HG02571 (cell line): ENCODE measurements around the gene DTNA.
"Not testable (repeated sequence)": the region's sequence is repeated elsewhere in the genome, so short reads cannot be mapped to it uniquely, and the experiment has no call there.

Experiments used
- ATAC-seq: cut with Tn5 transposase; IDR thresholded peaks from one replicate; pipeline ENCODE4 v1.9.1; 2021; ENCODE audit warnings: mild to moderate bottlenecking, moderate library complexity; ENCODE audit not compliant: unreplicated experiment

Gene DTNA

DNA sequence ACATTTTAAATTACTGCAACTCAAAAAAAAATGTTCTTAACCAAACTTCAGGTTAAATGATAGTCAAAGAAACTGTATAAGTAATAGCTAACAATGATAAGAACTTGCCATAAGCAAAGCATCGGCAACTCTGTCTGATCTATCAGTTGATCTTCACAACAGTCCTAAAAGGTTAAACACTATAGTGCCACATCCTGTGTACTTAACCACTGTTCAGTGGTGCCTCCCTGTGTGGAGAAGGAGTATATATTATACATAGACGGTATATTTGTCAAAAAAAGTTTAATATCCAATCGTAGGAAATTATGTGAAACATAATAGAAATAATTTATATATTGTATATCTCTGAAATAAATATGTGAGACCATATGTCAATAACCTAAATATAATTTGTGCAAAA, 13.0 kb downstream of the DTNA start:
- ATAC-seq = no peak

DNA sequence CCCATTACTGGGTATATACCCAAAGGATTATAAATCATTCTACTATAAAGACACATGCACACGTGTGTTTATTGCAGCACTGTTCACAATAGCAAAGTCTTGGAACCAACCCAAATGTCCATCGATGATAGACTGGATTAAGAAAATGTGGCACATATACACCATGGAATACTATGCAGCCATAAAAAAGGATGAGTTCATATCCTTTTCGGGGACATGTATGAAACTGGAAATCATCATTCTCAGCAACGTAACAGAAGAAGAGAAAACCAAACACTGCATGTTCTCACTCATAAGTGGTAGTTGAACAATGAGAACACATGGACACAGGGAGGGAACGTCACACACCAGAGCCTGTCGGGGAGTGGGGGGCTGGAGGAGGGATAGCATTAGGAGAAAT, 15.6 kb downstream of the DTNA start:
- ATAC-seq = not testable (repeated sequence)

DNA sequence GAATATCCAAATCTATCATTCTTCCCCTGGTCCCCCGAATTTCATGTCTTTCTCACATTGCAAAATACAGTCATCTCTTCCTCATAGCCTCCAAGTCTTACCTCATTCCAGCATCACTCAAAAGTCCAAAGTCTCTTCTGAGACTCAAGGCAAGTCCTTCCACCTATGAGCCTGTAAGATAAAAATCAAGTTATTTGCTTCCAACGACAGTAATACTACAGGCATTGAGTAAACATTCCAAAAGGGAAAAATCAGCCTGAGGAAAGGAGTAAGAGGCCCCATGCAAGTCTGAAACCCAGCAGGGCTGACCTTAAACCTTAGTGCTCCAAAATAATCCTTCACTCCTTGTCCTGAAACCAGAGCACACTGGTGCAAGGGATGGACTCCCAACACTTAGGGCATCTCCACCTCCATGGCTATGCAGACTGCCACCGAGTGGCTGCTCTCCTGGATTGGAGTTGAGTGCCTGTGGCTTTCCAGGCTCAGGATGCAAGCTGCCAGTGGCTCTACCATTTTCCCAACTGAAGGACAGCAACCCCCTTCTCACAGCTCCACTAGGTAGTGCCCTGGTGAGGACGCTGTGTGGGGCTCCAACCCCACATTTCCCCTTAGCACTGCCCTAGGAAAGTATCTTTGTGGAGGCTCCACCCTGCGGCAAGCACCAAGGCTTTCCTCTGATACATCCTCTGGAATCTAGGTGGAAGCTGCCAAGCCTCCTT, 16.3 kb downstream of the DTNA start:
- no peak for ATAC-seq

GRCh38 chr18:34729264-34729663, 19.2 kb downstream of the DTNA start:
- no peak for ATAC-seq

GRCh38 chr18:34729740-34730355, 19.8 kb downstream of the DTNA start:
- ATAC-seq = no peak

DNA sequence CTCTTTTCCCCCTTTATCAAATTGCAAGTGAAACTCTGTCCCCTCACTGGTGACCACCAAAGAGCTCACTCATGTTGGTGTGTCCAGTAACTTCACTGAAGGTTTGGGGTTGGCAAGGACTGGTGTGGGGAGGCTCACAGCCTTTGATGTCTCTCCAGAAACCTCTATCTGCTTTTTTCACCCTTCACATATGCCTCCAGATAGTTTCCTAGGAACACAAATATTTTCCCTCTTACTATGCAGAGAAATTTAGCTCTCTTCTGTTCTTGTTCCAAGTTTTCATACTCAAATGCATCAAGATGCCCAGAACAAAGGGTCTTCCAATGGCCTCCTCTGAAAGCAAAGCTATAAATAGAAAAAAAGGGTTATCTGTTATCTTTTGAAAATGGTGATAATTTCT, 20.7 kb downstream of the DTNA start:
- ATAC-seq = no peak

- no peak for ATAC-seq
Measured at GRCh38 chr18:34734056-34734455, 24.0 kb downstream of the DTNA start.

- ATAC-seq = not testable (repeated sequence)
Measured at GRCh38 chr18:34734526-34734925, 24.4 kb downstream of the DTNA start.

- ATAC-seq = no peak
Measured at GRCh38 chr18:34738175-34738894, 28.2 kb downstream of the DTNA start.

DNA sequence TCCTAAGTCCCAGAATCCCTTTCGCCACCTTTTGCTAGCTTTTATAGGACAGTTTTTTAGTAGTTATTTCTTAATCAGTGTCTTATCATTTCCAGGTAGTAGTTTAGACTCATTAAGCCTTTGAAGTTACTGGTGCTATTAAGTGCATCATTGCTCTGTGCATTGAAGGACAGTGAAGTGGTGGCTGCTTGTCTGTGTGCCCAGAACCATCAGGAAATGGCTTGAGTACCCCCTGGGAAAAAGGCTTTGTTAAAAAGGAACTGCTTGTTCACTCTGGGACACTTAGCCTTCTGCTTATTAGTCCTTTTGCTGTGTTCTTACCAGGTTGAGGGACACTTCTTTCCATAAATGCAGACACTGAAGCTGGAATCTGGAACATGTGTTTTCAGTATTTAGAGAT, 30.0 kb downstream of the DTNA start:
- no peak for ATAC-seq

DNA sequence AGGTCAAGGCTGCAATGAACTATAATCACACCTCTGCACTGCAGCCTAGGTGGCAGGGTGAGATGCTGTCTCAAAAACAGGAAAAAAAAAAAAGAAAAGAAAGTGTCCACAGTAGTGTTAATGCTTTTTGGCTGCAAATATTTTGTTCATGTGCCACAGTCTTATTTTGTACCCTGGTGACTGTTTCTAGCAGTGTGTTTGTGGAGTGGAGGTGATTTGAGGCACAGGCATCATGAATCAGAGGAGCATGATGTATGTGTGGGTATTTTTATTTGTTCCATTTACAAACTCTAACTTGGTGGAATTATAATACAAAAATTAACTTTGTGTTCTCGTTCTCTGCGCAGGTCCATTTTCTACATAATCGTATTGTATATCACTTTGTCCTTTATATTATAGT, 30.6 kb downstream of the DTNA start:
- ATAC-seq = no peak

DNA sequence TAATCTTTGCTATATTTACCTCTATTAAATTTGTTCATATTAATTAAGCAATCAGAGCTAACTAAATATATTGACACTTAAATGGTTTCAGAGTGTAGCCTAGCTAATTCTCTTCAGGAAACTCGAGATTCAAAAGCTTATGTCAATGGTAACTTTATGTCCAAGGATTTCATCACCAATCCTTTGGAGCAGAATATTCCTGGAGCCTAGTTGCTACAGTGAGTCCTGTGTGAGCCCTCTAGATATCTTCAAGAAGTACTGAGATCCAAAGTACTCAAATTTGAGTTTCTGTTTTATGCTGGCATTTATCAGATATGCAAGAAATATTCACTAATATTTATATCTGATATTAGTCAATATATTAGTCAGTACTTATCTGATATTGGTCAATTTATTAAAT, 31.3 kb downstream of the DTNA start:
- no peak for ATAC-seq

- ATAC-seq = no peak
Measured at GRCh38 chr18:34742891-34743341, 32.8 kb downstream of the DTNA start.

DNA sequence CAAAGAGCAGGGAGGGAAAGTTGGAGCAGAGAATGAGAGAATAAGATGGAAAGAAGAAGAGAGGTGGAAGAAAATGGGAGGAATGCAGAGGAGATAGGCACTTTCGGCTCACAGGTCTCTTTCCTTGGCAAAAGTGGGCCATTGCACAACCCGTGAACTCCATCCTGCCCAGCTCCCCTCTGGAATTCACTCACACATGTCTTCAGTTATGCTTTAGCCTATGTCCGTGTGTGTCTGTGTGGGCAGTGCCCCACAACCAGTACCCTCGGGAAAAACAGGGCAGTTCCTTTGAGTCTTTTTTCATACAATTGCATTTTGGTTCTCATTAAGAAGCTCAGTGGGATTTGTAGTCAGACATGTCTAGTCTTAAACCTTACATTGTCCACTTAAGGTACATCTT, 34.5 kb downstream of the DTNA start:
- no peak for ATAC-seq

DNA sequence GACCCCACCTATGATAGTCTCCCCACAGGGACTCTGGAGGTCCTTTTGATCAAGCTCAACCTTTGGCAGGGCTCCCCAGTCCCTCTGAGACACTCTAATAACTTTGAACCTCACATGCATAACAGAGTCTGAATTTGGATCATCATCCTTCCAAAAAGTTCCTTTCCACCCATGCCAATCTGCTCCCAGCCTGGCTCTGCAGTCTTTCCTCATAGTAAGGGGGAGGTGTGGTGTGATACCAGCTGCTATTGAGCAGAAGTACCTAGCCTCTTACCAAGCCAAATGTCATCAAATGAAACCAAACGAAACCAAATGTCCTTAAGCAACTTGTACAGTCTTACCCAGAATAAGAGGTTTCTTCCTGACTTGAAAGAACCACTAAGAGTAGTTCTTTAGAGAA, 36.5 kb downstream of the DTNA start:
- ATAC-seq = no peak

DNA sequence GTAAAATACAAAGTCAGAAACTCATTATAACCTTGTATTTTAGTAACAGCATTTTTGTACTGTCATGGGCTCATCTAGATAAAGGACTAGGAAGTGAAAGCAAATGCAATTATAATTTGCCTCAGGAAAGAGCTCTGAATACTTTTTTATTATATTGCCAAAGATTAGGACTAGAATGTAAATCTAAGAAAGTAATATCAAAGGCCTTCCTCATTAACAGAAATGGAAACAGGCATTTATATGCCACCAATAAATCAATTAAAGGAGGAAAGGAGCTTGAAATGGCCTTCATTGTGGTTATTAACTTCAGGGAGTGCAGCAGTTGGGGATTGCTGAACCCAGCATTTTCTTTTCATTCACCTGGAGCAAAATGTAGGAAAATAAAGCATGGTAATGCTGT, 39.6 kb downstream of the DTNA start:
- ATAC-seq = no peak

DNA sequence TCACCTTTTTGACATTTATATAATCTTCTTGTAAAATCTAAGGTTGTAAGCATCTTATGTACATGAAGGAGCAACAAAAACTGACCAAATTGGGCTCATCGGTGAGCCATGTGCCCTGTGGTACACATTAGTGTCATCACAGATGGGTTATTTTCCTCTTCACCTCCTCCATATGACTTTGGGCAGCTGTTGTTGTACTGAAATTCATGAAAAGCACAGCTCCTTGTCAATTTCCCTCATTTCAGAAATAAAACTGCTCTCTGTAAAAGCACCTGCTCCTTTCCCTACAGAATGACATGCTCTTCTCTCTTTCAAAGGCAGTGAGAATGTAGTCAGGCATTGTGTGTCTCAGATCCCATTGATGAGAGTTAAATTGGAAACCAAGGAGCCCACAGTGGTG, 42.0 kb downstream of the DTNA start:
- ATAC-seq = no peak

DNA sequence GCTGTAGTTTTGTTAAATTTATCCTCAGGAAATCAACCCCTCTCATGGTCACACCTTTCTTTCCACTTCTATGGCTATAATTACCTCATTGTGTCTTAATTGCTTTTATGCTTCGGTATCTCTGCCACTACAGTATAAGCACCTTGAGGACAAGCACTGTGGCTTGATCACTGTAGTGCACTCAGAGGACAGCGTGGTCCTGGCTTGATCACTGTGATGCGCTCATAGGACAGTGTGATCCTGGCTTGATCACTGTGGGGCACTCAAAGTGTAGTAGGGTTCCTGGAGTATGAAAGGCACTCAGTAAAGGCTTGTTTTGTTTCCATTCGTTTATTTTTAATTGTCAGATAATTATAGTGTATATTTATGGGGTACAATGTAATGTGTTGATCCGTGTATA, 44.2 kb downstream of the DTNA start:
- no peak for ATAC-seq

- ATAC-seq = no peak
Measured at GRCh38 chr18:34757666-34758065, 47.6 kb downstream of the DTNA start.

GRCh38 chr18:34758378-34758948, 48.4 kb downstream of the DTNA start:
- no peak for ATAC-seq

- no peak for ATAC-seq
Measured at GRCh38 chr18:34760444-34760843, 50.3 kb downstream of the DTNA start.

DNA sequence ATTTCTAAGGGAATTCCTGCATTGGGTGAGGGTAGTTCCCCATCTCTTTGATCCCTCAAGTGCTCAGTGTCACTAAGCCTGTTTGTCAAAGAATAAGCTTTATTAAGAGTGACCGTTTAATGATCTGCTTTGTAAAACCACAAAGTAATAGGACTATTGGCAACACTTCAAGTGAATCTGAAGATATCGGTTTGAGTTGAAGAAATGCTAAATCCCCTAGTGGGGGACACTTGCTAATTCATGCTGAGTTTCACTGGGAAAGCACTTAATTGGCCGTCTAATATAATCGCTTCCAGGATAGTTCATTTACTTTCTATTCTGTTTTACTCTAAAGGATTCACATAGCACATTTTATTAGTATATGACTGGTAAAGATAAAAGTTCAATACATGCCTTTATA, 54.4 kb downstream of the DTNA start:
- no peak for ATAC-seq
